Endothelial cell (in vitro differentiated cells): ENCODE measurements around the gene HNRNPDL. TPM values are rescaled to one million over a fixed set of nuclear protein-coding genes. Genes with fewer than 3 reads are reported as not detected.

Experiments used
- DNase-seq: peaks from one replicate; pipeline ENCODE4 v3.0.0; 2021; ENCODE audit warnings: low spot score
- H3K27ac Mint-ChIP-seq: one replicate; pipeline ENCODE4 v1.8.0; 2021; ENCODE audit warnings: mixed read lengths, inconsistent platforms; ENCODE audit not compliant: unreplicated experiment
- H3K27me3 Mint-ChIP-seq: one replicate; pipeline ENCODE4 v1.8.0; 2021; ENCODE audit warnings: mild to moderate bottlenecking, moderate library complexity, mixed read lengths, inconsistent platforms; ENCODE audit not compliant: unreplicated experiment
- H3K36me3 Mint-ChIP-seq: one replicate; pipeline ENCODE4 v1.8.0; 2021; ENCODE audit warnings: mild to moderate bottlenecking, low read depth, mixed read lengths, inconsistent platforms; ENCODE audit not compliant: unreplicated experiment
- H3K4me1 Mint-ChIP-seq: one replicate; pipeline ENCODE4 v1.8.0; 2021; ENCODE audit warnings: mild to moderate bottlenecking, mixed read lengths, inconsistent platforms; ENCODE audit not compliant: unreplicated experiment
- H3K4me3 Mint-ChIP-seq: one replicate; pipeline ENCODE4 v1.8.0; 2021; ENCODE audit warnings: mild to moderate bottlenecking, mixed read lengths, inconsistent platforms; ENCODE audit not compliant: unreplicated experiment
- H3K9me3 Mint-ChIP-seq: one replicate; pipeline ENCODE4 v1.8.0; 2021; ENCODE audit warnings: mixed read lengths, inconsistent platforms; ENCODE audit not compliant: unreplicated experiment
- CTCF ChIP-seq: fragments of 200-600 bp; sonication (generic); IDR thresholded peaks from one replicate; pipeline ENCODE4 v1.5.0; 2021; ENCODE audit warnings: antibody characterized with exemption; ENCODE audit not compliant: unreplicated experiment
- total RNA-seq: library from RNA; stranded (reverse); fragmentation: NEBNext Ultra II Directional; extraction: Animal tissue kit (Norgen Biotek cat#: 25700); gene quantifications from one replicate; pipeline ENCODE4 v1.2.1, GENCODE V29; 2021; ENCODE audit not compliant: unreplicated experiment

The HNRNPDL gene
- total RNA-seq, 1 donor from 2014 or later: 374 TPM

- Mint-ChIP-seq H3K27me3 (peaks cover 2% of the 10 kb centered on the region), H3K4me3 (no peak overlapping the region), H3K9me3 (no peaks in the 10 kb centered on the region), H3K36me3 (peaks cover 13% of the 10 kb centered on the region), H3K4me1 (peaks cover 7% of the 10 kb centered on the region), H3K27ac (peak overlapping the region; percentile 25)
- DNase-seq: no peak
- no peak for TF ChIP-seq CTCF
Measured at GRCh38 chr4:82458729-82459128, 28.5 kb upstream of the HNRNPDL start.

- no peak for TF ChIP-seq CTCF
- no peaks in the 10 kb centered on the region for H3K9me3 Mint-ChIP-seq
- H3K27me3 Mint-ChIP-seq: no peaks in the 10 kb centered on the region
- peak overlapping the region; percentile 85 for H3K27ac Mint-ChIP-seq
- peaks cover 9% of the 10 kb centered on the region for H3K36me3 Mint-ChIP-seq
- H3K4me1 Mint-ChIP-seq: peaks cover 7% of the 10 kb centered on the region
- DNase-seq: no peak
- H3K4me3 Mint-ChIP-seq: peak overlapping the region; percentile 27
Measured at GRCh38 chr4:82457266-82457665, 27.0 kb upstream of the HNRNPDL start.

- no peak overlapping the region for H3K27ac Mint-ChIP-seq
- no peaks in the 10 kb centered on the region for H3K9me3 Mint-ChIP-seq
- TF ChIP-seq CTCF: no peak
- no peak overlapping the region for H3K4me3 Mint-ChIP-seq
- peaks cover 5% of the 10 kb centered on the region for H3K4me1 Mint-ChIP-seq
- no peaks in the 10 kb centered on the region for H3K27me3 Mint-ChIP-seq
- no peak for DNase-seq
- H3K36me3 Mint-ChIP-seq: peaks cover 32% of the 10 kb centered on the region
Measured at GRCh38 chr4:82452026-82452425, 21.8 kb upstream of the HNRNPDL start.

- no peak for DNase-seq
- Mint-ChIP-seq H3K9me3 (no peaks in the 10 kb centered on the region), H3K27ac (no peak overlapping the region), H3K27me3 (no peaks in the 10 kb centered on the region), H3K4me1 (peaks cover 5% of the 10 kb centered on the region), H3K36me3 (peaks cover 32% of the 10 kb centered on the region), H3K4me3 (peak overlapping the region; percentile 49)
- TF ChIP-seq CTCF: no peak
Measured at GRCh38 chr4:82450966-82451755, 20.9 kb upstream of the HNRNPDL start.

GRCh38 chr4:82447886-82448285 is 17.6 kb upstream of the HNRNPDL start:
- H3K27ac Mint-ChIP-seq: no peak overlapping the region
- H3K36me3 Mint-ChIP-seq: peaks cover 32% of the 10 kb centered on the region
- no peaks in the 10 kb centered on the region for H3K9me3 Mint-ChIP-seq

More at GRCh38 chr4:82447886-82448285, 17.6 kb upstream of the HNRNPDL start:
- H3K4me3 Mint-ChIP-seq: peak overlapping the region; percentile 15
- no peak for TF ChIP-seq CTCF
- H3K4me1 Mint-ChIP-seq: peaks cover 5% of the 10 kb centered on the region
- no peak for DNase-seq
- no peaks in the 10 kb centered on the region for H3K27me3 Mint-ChIP-seq
